AG04450 (cell line): ENCODE data around the gene FREM2. TPM values are rescaled to one million over a fixed set of nuclear protein-coding genes. Genes with fewer than 3 reads are reported as not detected.

Source experiments
- CTCF ChIA-PET: fragments of 300-600, 350-600 bp; formaldehyde crosslinking; extraction: SDS; loops from one replicate; lab custom pipeline; 2022; ENCODE audit warnings: antibody characterized with exemption, inconsistent platforms; lab: Charles Lee
- POLR2A ChIA-PET: fragments of 350-600 bp; formaldehyde crosslinking; extraction: SDS; loops from one replicate; lab custom pipeline; 2021; ENCODE audit warnings: antibody characterized with exemption, inconsistent platforms; lab: Yijun Ruan, JAX
- DNase-seq: peaks from one replicate; pipeline ENCODE4 v3.0.0-alpha.2; 2011; ENCODE audit warnings: low read depth, low spot score
- H3K27ac ChIP-seq: one replicate; pipeline ENCODE4 v1.5.1; 2012; ENCODE audit warnings: low read depth, low read length, control low read depth
- H3K27me3 ChIP-seq: one replicate; pipeline ENCODE4 v1.6.0; 2012; ENCODE audit warnings: low read length; ENCODE audit not compliant: control insufficient read depth, insufficient read depth
- H3K4me3 ChIP-seq: 2 replicates; pipeline ENCODE4 v1.5.1; 2011; ENCODE audit warnings: mild to moderate bottlenecking, low read depth, low read length, control low read depth
- H3K9me3 ChIP-seq: 2 replicates; pipeline ENCODE4 v1.5.1; 2012; ENCODE audit warnings: low read length; ENCODE audit not compliant: control insufficient read depth, insufficient read depth
- CTCF ChIP-seq: IDR thresholded peaks from 2 replicates; pipeline ENCODE4 v1.5.1; 2011; ENCODE audit warnings: low read depth, low read length, control low read depth, inconsistent platforms
- polyA plus RNA-seq: library from polyadenylated mRNA; depleted of rRNA; stranded (reverse); fragments of >200 nt; gene quantifications from 2 replicates; pipeline ENCODE4 v1.2.3, GENCODE V29; 2011

Gene FREM2
- polyA plus RNA-seq, 1 experiment, result not detected

GRCh38 chr13:38703255-38703654 lies 16.4 kb downstream of the FREM2 start:
- POLR2A ChIA-PET, result no interaction called here
- Histone ChIP-seq H3K9me3 (no peaks in the 10 kb centered on the region), H3K27ac (no peak overlapping the region), H3K4me3 (no peak overlapping the region), H3K27me3 (no peaks in the 10 kb centered on the region)
- no peak for DNase-seq
- CTCF ChIA-PET, result no interaction called here
- TF ChIP-seq CTCF, result no peak

- no peak for TF ChIP-seq CTCF
- DNase-seq, result no peak
- Histone ChIP-seq H3K9me3 (no peaks in the 10 kb centered on the region), H3K27ac (no peak overlapping the region), H3K27me3 (no peaks in the 10 kb centered on the region), H3K4me3 (no peak overlapping the region)
- ChIA-PET POLR2A (no interaction called here), CTCF (no interaction called here)
Measured at GRCh38 chr13:38705365-38705764, 18.5 kb downstream of the FREM2 start.

- POLR2A ChIA-PET, result no interaction called here
- Histone ChIP-seq H3K9me3 (no peaks in the 10 kb centered on the region), H3K27me3 (no peaks in the 10 kb centered on the region), H3K4me3 (no peak overlapping the region), H3K27ac (no peak overlapping the region)
- CTCF ChIA-PET, result no interaction called here
- no peak for DNase-seq
- TF ChIP-seq CTCF, result no peak
Measured at GRCh38 chr13:38707460-38707859, 20.6 kb downstream of the FREM2 start.

GRCh38 chr13:38713046-38713445 lies 26.2 kb downstream of the FREM2 start:
- CTCF ChIA-PET, result no interaction called here

GRCh38 chr13:38718374-38718773 lies 31.5 kb downstream of the FREM2 start:
- ChIA-PET POLR2A (no interaction called here), CTCF (no interaction called here)
- Histone ChIP-seq H3K27ac (no peak overlapping the region), H3K4me3 (no peak overlapping the region), H3K9me3 (no peaks in the 10 kb centered on the region), H3K27me3 (no peaks in the 10 kb centered on the region)
- DNase-seq, result no peak
- no peak for TF ChIP-seq CTCF

More at GRCh38 chr13:38713046-38713445, 26.2 kb downstream of the FREM2 start:
- no peak for DNase-seq
- TF ChIP-seq CTCF, result no peak
- no peaks in the 10 kb centered on the region for H3K27me3 ChIP-seq
- H3K9me3 ChIP-seq, result no peaks in the 10 kb centered on the region
- H3K4me3 ChIP-seq, result no peak overlapping the region
- POLR2A ChIA-PET, result no interaction called here
- H3K27ac ChIP-seq, result no peak overlapping the region
